HG03520 (cell line): ENCODE data around the gene AK2.
"Not testable (repeated sequence)": the region's sequence is repeated elsewhere in the genome, so short reads cannot be mapped to it uniquely, and the experiment has no call there.

Experiments used
- ATAC-seq: cut with Tn5 transposase; IDR thresholded peaks from one replicate; pipeline ENCODE4 v1.9.1; 2021; ENCODE audit warnings: mild to moderate bottlenecking, moderate library complexity; ENCODE audit not compliant: unreplicated experiment

AK2 gene

GRCh38 chr1:33025180-33025569 is 11.5 kb downstream of the AK2 start:
- ATAC-seq = no peak

GRCh38 chr1:33024430-33025179 is 12.1 kb downstream of the AK2 start:
- ATAC-seq = not testable (repeated sequence)

- ATAC-seq = no peak
Observed at GRCh38 chr1:33022650-33023200, 14.0 kb downstream of the AK2 start.

- no peak for ATAC-seq
Observed at GRCh38 chr1:33021567-33022431, 14.9 kb downstream of the AK2 start.

GRCh38 chr1:33018112-33018511 is 18.6 kb downstream of the AK2 start:
- ATAC-seq = no peak

- ATAC-seq = no peak
Observed at GRCh38 chr1:33017175-33017574, 19.5 kb downstream of the AK2 start.

GRCh38 chr1:33015216-33015615 is 21.5 kb downstream of the AK2 start:
- no peak for ATAC-seq

- ATAC-seq = no peak
Observed at GRCh38 chr1:33014464-33015163, 22.1 kb downstream of the AK2 start.

- ATAC-seq = no peak
Observed at GRCh38 chr1:33013791-33014190, 22.9 kb downstream of the AK2 start.

- ATAC-seq = no peak
Observed at GRCh38 chr1:33012165-33012564, 24.5 kb downstream of the AK2 start.

- ATAC-seq = no peak
Observed at GRCh38 chr1:33010932-33011731, 25.6 kb downstream of the AK2 start.

GRCh38 chr1:33009561-33009960 is 27.1 kb downstream of the AK2 start:
- no peak for ATAC-seq

GRCh38 chr1:33008051-33008914 is 28.4 kb downstream of the AK2 start:
- ATAC-seq = no peak

GRCh38 chr1:33007190-33008050 is 29.3 kb downstream of the AK2 start:
- ATAC-seq = no peak

- no peak for ATAC-seq
Observed at GRCh38 chr1:33005838-33006421, 30.8 kb downstream of the AK2 start.

- ATAC-seq = no peak
Observed at GRCh38 chr1:33005117-33005837, 31.4 kb downstream of the AK2 start.

GRCh38 chr1:33004613-33005012 is 32.1 kb downstream of the AK2 start:
- no peak for ATAC-seq

GRCh38 chr1:33003657-33004056 is 33.0 kb downstream of the AK2 start:
- ATAC-seq = no peak
